AG09319 (cell line): ENCODE data around the gene SLC6A1.

Experiments used
- DNase-seq: peaks from one replicate; pipeline ENCODE4 v3.0.0-alpha.2; 2010; ENCODE audit warnings: low read depth; ENCODE audit errors: extremely low read depth
- CTCF ChIP-seq: IDR thresholded peaks from 2 replicates; pipeline ENCODE4 v1.5.1; 2011; ENCODE audit warnings: low read depth, mild to moderate bottlenecking, inconsistent platforms, low read length, moderate library complexity

Gene SLC6A1

GRCh38 chr3:11088831-11089230 lies 96.3 kb downstream of the SLC6A1 start:
- DNase-seq, result no peak

More at GRCh38 chr3:11088831-11089230, 96.3 kb downstream of the SLC6A1 start:
- TF ChIP-seq CTCF, result no peak
